ENCODE measurements around the gene SKAP1. TPM values are rescaled to one million over a fixed set of nuclear protein-coding genes. Genes with fewer than 3 reads are reported as not detected.
"Not testable (repeated sequence)": the region's sequence is repeated elsewhere in the genome, so short reads cannot be mapped to it uniquely, and the experiment has no call there.

The SKAP1 gene
- total and polyA plus RNA-seq, 5 donors, result 0.38 to 0.77 (median 0.54) TPM; not detected in 1

DNA sequence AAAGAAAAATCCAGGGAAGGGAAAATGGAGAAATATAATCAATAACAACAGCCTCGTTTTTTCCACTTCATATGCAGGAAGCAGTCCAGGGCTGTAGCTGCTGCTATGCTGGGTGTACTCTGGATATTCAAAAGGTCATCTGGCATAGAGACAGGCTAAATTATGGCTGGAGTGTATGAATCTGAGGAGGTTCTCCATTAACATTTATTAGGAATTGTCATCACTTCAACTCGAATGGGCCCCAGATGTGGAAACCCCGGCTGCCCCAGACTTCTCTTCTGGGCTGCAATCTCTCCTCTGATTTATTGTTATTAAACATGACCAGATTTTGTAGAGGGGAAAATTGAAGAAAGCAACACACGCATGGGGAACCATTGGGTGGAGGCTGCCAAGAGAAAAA is 33.5 kb upstream of the SKAP1 start:
- 39% methylated on average over 4 of the region's 4 CpGs for WGBS
- Histone ChIP-seq H3K27ac (ENCODE audit: low read length) (no peak overlapping the region), H3K4me3 (ENCODE audit: low read length) (no peak overlapping the region), H3K27me3 (ENCODE audit: control insufficient read depth, insufficient read depth) (peaks cover 7% of the 10 kb centered on the region), H3K4me1 (ENCODE audit: control insufficient read depth, insufficient read depth, low read length) (no peaks in the 10 kb centered on the region), H3K9me3 (ENCODE audit: control insufficient read depth, low read length) (no peaks in the 10 kb centered on the region)
- ATAC-seq, result no peak
- DNase-seq, result no peak
- intact Hi-C loops (cut with DNase I), result no loop called here

DNA sequence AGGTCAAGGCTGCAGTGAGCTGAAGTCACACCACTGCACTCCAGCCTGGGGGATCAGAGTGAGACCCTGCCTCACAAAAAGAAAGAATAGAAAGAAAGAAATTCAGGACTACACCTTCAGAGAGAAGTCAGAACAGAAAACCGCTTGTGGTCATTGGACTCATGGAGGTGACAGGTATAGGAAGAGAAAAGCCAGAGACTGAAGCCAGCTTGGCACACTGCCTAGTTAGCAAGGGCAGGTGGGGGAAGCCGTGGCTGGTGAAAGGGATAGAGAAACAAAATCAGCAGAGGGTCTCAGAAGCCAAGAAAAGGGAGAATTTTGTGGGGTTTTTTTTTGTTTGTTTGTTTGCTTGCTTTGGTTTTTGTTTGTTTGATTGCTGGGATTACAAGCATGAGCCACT is 32.9 kb upstream of the SKAP1 start:
- ATAC-seq (no peak), DNase-seq (no peak)
- Histone ChIP-seq H3K9me3 (ENCODE audit: control insufficient read depth, low read length) (no peaks in the 10 kb centered on the region), H3K4me3 (ENCODE audit: low read length) (no peak overlapping the region), H3K27ac (ENCODE audit: low read length) (no peak overlapping the region), H3K27me3 (ENCODE audit: control insufficient read depth, insufficient read depth) (peaks cover 7% of the 10 kb centered on the region), H3K4me1 (ENCODE audit: control insufficient read depth, insufficient read depth, low read length) (no peaks in the 10 kb centered on the region)
- intact Hi-C loops (cut with DNase I), result no loop called here
- WGBS, result 57% methylated on average over 2 of the region's 2 CpGs

DNA sequence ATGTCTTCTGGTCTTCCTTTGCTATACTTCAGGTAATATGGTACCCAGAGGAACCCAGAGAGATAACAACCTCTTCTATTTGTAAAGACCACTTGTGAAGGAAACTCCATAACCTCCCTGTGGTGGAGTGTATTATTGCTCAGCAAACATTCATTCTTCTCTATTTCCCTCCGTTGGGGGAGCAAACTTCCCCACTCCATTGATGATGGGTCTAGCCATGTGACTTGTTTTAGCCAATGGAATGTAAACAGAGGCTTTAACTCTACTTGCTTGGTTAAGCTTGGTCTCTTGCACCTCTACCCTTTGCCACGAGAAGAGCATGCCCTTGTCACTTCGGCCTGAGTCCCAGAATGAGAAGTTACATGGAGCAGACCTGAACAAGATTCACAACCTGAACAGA is 30.0 kb upstream of the SKAP1 start:
- intact Hi-C loops (cut with DNase I), result no loop called here
- DNase-seq (no peak), ATAC-seq (no peak)
- WGBS, result 63% methylated on average over 3 of the region's 3 CpGs
- H3K27ac ChIP-seq (ENCODE audit: low read length), result no peak overlapping the region
- no peaks in the 10 kb centered on the region for H3K4me1 ChIP-seq (ENCODE audit: control insufficient read depth, insufficient read depth, low read length)
- peaks cover 5% of the 10 kb centered on the region for H3K27me3 ChIP-seq (ENCODE audit: control insufficient read depth, insufficient read depth)
- H3K4me3 ChIP-seq (ENCODE audit: low read length), result no peak overlapping the region
- peaks cover under 1% of the 10 kb centered on the region for H3K9me3 ChIP-seq (ENCODE audit: control insufficient read depth, low read length)

DNA sequence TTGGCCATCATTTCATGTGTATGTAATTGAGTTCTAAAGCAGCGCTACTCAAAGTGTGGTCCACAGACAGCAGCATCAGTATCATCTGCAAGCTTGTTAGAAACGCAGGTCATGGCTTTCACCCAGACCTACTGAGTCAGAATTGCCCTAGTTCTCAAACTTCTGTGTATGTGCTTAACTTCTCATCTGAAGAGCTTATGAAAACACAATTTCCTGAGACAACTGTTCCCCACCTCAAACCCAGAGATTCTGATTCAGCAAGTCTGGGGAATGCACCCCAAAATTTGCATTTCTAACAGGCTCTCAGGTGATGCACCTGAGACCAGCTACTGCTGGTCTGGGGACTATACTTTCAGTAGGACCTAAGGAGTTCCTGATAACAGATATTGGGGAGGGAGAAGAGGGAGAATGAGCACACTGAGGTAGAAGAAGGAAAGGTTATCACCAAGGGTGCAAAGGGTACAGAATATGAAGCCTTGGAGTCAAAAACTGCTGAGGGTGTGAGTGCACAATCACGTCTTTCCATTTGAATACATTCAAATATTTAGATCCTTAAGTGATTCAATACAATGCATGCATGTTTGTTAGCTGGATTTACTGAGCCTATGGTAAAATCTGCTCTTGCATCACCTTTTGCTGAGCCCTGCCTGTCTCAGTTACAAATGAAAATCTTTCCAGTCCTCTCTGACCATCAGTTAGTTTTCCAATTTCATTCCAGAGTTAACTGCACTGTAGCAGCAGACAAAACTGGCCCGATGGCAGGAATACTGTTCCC is 29.2 kb upstream of the SKAP1 start:
- peaks cover 5% of the 10 kb centered on the region for H3K27me3 ChIP-seq (ENCODE audit: control insufficient read depth, insufficient read depth)
- WGBS, result 71% methylated on average over 4 of the region's 4 CpGs
- no peak overlapping the region for H3K4me3 ChIP-seq (ENCODE audit: low read length)
- DNase-seq, result no peak
- H3K27ac ChIP-seq (ENCODE audit: low read length), result no peak overlapping the region
- intact Hi-C loops (cut with DNase I), result no loop called here
- H3K4me1 ChIP-seq (ENCODE audit: control insufficient read depth, insufficient read depth, low read length), result no peaks in the 10 kb centered on the region
- peaks cover 5% of the 10 kb centered on the region for H3K9me3 ChIP-seq (ENCODE audit: control insufficient read depth, low read length)
- no peak for ATAC-seq

DNA sequence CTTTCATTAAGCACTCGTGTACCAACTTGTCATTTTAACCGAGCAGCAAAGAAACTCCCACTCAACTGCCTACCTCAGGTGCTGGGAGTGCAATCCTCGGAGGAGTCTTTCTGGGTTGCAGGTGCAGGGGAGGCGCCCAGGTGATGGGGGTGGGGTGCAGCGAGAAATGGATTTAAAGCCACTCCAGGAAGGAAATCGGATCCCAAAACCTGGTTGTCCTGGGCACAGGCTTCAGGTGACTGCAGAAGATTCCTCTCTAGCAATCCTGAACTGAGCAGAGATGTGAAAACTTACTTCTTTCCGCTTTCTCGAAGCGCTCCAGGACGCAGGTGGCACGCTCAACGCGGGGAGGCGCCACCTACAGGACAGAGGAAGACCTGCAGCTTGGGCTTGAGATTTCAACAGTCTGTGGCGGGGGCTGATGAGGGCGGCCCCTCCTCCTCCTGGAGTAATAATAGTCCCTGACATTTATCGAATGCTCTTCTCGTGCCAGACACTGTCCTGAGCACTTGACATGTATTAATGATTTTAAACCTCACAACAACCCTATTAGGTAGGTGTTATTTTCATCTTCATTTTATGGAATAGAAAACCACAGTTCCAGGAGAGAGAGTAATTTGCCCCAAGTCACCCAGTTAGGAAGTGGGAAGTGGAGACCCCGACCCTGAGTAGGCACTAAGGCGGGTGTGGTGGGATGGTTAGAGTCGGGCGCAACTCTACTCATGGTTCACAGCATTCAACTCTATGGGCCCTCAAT is 27.2 kb upstream of the SKAP1 start:
- 12% methylated on average over 22 of the region's 22 CpGs for WGBS
- H3K4me1 ChIP-seq (ENCODE audit: control insufficient read depth, insufficient read depth, low read length), result no peaks in the 10 kb centered on the region
- DNase-seq, result peak; percentile 38 to 69 (median 66)
- peaks cover 5% of the 10 kb centered on the region for H3K9me3 ChIP-seq (ENCODE audit: control insufficient read depth, low read length)
- intact Hi-C loops (cut with DNase I), result no loop called here
- no peak overlapping the region for H3K4me3 ChIP-seq (ENCODE audit: low read length)
- peaks cover 5% of the 10 kb centered on the region for H3K27me3 ChIP-seq (ENCODE audit: control insufficient read depth, insufficient read depth)
- peak; percentile 68 to 76 for ATAC-seq
- H3K27ac ChIP-seq (ENCODE audit: low read length), result no peak overlapping the region

DNA sequence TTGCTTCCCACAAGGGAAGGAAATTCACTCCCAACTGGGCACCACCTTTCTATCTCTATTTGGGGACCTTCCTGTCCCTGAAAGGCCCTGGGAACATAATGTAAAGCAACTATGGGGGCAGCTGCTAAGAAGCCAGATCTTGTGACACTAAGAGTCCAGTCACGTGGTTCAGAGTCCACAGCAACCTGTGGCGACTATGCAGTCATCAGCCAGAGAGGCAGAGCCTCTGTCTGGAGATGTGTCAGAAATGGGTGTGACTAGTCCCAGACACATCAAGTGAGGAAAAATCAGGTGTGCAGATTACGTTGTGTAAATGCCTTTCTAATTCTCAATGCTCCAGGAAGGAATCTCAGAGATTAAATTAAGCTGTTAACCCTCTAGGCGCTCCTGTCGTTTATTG is 26.6 kb upstream of the SKAP1 start:
- DNase-seq, result no peak
- no peak for ATAC-seq
- no peaks in the 10 kb centered on the region for H3K4me1 ChIP-seq (ENCODE audit: control insufficient read depth, insufficient read depth, low read length)
- intact Hi-C loops (cut with DNase I), result no loop called here
- no peak overlapping the region for H3K4me3 ChIP-seq (ENCODE audit: low read length)
- 22% methylated on average over 5 of the region's 5 CpGs for WGBS
- H3K9me3 ChIP-seq (ENCODE audit: control insufficient read depth, low read length), result peaks cover 5% of the 10 kb centered on the region
- H3K27me3 ChIP-seq (ENCODE audit: control insufficient read depth, insufficient read depth), result peaks cover 5% of the 10 kb centered on the region
- H3K27ac ChIP-seq (ENCODE audit: low read length), result no peak overlapping the region

DNA sequence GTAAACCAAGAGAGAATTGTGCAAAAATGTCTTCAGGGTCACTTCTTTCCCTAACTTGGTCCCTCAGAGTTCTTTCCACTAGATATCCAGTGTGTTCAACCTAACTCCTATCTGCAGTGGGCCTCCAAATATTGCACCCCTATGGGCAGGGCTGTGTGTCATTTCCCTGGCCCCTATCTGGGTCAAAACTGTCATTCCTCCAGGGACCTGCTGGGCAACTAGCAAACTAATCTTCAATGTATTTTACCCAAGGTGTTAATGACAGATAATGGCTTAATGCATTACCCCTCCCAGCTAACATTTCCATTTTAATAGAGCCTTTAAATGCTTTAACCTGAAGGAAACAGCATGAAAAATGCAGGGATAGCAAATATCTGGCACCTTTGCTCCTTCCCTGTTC is 25.8 kb upstream of the SKAP1 start:
- Histone ChIP-seq H3K4me3 (ENCODE audit: low read length) (no peak overlapping the region), H3K4me1 (ENCODE audit: control insufficient read depth, insufficient read depth, low read length) (no peaks in the 10 kb centered on the region), H3K27me3 (ENCODE audit: control insufficient read depth, insufficient read depth) (peaks cover 5% of the 10 kb centered on the region), H3K27ac (ENCODE audit: low read length) (no peak overlapping the region), H3K9me3 (ENCODE audit: control insufficient read depth, low read length) (peaks cover 5% of the 10 kb centered on the region)
- DNase-seq (no peak), ATAC-seq (no peak)
- intact Hi-C loops (cut with DNase I), result no loop called here

DNA sequence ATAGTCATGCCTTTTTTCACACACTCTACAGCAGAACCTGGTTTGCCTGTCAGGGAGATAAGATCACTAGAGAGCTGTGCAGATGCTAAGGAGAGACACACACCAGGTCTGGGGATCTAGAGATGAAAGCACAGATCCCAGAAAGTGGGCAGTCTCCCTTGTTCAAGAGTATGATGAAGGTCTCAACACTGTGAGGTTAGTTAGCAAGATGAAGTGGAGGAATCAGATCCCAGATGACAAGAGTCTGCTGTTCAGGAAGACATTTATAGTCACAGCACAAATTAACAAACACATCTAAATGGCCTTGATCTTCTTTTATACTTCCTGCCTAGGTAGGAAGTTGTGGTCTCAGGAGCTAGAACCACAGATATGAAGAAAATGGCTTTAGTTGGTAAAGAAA is 23.4 kb upstream of the SKAP1 start:
- H3K4me1 ChIP-seq (ENCODE audit: control insufficient read depth, insufficient read depth, low read length), result no peaks in the 10 kb centered on the region
- H3K27me3 ChIP-seq (ENCODE audit: control insufficient read depth, insufficient read depth), result no peaks in the 10 kb centered on the region
- H3K9me3 ChIP-seq (ENCODE audit: control insufficient read depth, low read length), result peaks cover 5% of the 10 kb centered on the region
- intact Hi-C loops (cut with DNase I), result no loop called here
- ATAC-seq (no peak), DNase-seq (no peak)
- no peak overlapping the region for H3K27ac ChIP-seq (ENCODE audit: low read length)
- H3K4me3 ChIP-seq (ENCODE audit: low read length), result no peak overlapping the region

DNA sequence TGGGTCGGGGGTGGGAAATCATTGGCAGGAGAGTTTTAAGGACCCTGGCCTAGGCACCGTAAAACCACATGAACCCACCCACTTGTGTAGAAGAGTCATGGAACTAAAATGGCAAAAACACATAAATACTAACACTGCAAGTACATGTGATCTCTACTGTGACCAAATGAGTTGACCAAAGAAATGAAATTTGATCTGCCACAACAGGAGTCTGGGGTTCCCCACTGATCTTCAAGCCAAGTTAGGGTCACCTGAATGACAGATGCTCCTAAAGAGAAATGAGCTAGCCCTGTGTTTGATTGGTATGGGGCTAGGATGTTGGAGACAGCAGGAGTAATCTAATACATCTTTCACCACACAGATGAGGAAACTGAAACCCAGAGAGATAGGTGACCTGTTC is 21.5 kb upstream of the SKAP1 start:
- H3K4me3 ChIP-seq (ENCODE audit: low read length), result no peak overlapping the region
- ATAC-seq (no peak), DNase-seq (no peak)
- no peaks in the 10 kb centered on the region for H3K27me3 ChIP-seq (ENCODE audit: control insufficient read depth, insufficient read depth)
- no peaks in the 10 kb centered on the region for H3K4me1 ChIP-seq (ENCODE audit: control insufficient read depth, insufficient read depth, low read length)
- H3K9me3 ChIP-seq (ENCODE audit: control insufficient read depth, low read length), result peaks cover 5% of the 10 kb centered on the region
- intact Hi-C loops (cut with DNase I), result no loop called here
- no peak overlapping the region for H3K27ac ChIP-seq (ENCODE audit: low read length)
- 80% methylated on average over 2 of the region's 2 CpGs for WGBS

DNA sequence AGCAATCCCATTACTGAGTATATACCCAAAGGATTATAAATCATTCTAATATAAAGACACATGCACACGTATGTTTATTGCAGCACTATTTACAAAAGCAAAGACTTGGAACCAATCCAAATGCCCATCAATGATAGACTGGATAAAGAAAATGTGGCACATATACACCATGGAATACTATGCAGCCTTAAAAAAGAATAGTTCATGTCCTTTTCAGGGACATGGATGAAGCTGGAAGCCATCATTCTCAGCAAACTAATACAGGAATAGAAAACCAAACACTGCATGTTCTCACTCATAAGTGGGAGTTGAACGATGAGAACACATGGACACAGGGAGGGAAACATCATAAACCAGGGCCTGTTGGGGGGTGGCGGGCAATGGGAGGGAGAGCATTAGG is 19.3 kb upstream of the SKAP1 start:
- H3K4me1 ChIP-seq (ENCODE audit: control insufficient read depth, insufficient read depth, low read length); intact Hi-C loops (cut with DNase I); H3K27me3 ChIP-seq (ENCODE audit: control insufficient read depth, insufficient read depth); ATAC-seq; DNase-seq; H3K4me3 ChIP-seq (ENCODE audit: low read length); H3K27ac ChIP-seq (ENCODE audit: low read length); H3K9me3 ChIP-seq (ENCODE audit: control insufficient read depth, low read length): not testable (repeated sequence)
- WGBS, result 85% methylated on average over 3 of the region's 3 CpGs

DNA sequence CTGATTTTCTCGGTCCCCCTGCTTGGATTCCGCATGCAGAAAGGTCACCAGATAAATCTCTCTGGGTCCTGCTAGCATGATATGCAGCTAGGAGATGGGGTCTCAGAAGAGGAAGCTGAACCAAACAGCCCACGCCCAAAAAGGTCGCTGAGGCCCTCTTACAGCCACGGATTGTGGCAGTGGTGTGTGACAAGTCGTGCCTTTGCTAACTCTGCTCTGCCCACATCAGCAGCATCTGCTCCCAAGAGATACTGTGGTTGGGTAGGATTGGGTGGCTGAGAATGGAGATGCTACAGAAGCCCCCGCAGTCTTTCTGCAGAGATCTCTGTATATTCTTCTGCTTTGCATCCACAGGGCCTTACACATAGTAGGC is 15.2 kb upstream of the SKAP1 start:
- H3K27ac ChIP-seq (ENCODE audit: low read length), result no peak overlapping the region
- no peak overlapping the region for H3K4me3 ChIP-seq (ENCODE audit: low read length)
- no peaks in the 10 kb centered on the region for H3K27me3 ChIP-seq (ENCODE audit: control insufficient read depth, insufficient read depth)
- H3K9me3 ChIP-seq (ENCODE audit: control insufficient read depth, low read length), result no peaks in the 10 kb centered on the region
- H3K4me1 ChIP-seq (ENCODE audit: control insufficient read depth, insufficient read depth, low read length), result no peaks in the 10 kb centered on the region
- intact Hi-C loops (cut with DNase I), result no loop called here
- DNase-seq, result no peak
- ATAC-seq, result no peak
- 69% methylated on average over 7 of the region's 7 CpGs for WGBS
